ENCODE data around the gene ORMDL1.

ORMDL1 gene

DNA sequence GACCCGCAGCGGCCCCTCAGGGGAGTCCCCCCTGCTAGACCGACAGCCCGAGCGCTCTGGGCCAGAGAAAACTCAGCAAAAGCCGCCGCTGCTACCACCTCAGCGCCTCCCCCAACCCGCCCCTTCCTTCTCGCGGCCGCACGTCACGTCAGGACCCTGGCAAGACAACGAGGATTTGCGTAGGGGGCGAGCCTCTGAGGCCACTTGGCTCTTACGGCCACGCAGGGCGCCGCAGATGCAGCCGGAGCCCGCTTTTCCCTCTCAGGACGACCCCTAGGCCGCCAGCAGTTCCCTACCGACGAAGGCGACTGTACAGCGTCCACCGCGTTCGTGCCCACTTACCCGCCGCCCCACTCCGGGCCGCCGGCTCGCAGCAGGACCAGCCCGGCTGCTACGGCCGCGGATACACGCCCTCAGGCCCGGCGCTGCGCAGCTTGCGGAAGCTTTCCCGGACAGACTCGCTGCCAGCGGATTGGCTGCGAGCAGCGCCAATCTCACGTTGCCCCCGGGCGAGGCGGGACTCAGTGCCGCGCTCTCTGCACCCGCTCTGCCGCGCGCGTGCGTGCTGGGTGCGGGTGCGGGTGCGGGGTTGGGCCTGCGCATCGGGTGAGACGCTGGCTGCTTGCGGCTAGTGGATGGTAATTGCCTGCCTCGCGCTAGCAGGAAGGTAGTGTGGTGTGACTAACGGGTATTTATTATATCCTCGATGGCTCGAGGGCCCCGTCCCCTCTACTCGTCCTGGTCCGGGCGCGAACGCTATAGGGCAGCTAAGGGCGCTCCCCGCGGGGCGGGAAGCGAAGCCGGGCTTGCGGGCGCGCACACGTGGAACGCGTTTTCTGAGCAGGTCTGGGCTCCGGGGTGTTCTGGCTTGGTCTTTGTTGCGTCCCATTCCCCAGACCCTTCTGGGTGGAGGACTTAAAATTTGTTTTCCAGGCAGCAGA lies at the start of gene ORMDL1, which contains the start of gene PMS1:
Gene ORMDL1, minus strand, starts transcription at position 413 of the 941 bp plus-strand sequence. CDS start 1,744 bp downstream, outside the sequence.
Gene PMS1, plus strand, starts transcription at position 524 of the 941 bp plus-strand sequence. CDS start 7,360 bp downstream, outside the sequence.
- peak; percentile 99 for DNase-seq (ENCODE audit: low spot score)

- DNase-seq (ENCODE audit: low spot score), result no peak
Observed at GRCh38 chr2:189830510-189830909, 46.4 kb upstream of the ORMDL1 start.

DNA sequence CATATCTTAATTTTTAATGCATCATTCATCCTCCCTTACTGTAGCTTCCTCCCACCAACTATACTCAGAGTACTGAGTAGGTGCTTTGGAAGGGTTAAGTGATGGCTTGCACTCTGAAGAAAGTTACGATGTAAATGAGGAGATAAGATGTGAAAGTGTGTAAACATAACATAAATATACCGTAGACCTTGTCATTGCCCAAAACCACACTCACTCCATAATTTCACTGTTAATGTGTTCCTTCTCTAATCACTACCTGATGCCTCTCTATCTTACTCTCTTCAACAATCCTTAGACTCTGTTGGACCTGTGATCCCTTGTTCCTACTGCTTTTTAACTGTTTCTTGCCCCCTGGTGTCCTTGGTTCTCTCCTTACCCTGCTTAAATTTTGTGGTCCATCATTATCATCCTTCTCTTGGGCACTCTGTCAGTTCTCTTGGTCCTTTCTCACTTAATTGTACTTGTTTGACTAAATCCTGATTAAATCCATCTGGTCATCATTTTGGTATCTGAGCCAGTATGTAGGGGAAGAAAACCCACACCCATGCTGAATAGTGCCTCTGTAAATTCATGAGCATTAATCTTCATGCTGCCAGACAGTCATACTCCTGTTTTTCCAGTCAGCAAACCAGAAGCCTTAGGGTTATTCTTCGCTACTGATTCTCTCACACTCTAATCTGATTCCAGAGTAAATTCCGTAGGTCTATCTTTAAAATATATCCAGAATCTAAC lies 45.1 kb upstream of the ORMDL1 start:
- DNase-seq (ENCODE audit: low spot score), result peak; percentile 27

- DNase-seq (ENCODE audit: low spot score), result no peak
Observed at GRCh38 chr2:189826039-189826438, 41.9 kb upstream of the ORMDL1 start.

- DNase-seq (ENCODE audit: low spot score), result no peak
Observed at GRCh38 chr2:189824694-189825396, 40.7 kb upstream of the ORMDL1 start.

GRCh38 chr2:189821953-189822748 lies 38.0 kb upstream of the ORMDL1 start:
- peak; percentile 29 for DNase-seq (ENCODE audit: low spot score)

DNA sequence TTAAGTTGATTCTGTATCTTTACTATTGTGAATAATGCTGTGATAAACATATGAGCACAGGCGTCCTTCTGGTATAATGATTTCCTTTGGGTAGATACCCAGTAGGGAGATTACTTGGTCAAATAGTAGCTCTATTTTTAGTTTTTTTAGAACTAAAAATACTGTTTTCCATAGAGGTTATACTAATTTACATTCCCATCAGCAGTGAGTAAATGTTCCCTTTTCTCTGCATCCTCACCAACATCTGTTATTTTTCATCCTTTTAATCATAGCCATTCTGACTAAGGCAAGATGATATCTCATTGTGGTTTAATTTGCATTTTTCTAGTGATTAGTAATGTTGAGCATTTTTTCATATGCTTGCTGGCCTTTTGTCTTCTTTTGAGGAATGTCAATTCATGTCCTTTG lies 35.2 kb upstream of the ORMDL1 start:
- peak; percentile 24 for DNase-seq (ENCODE audit: low spot score)

- DNase-seq (ENCODE audit: low spot score), result no peak
Observed at GRCh38 chr2:189818249-189819038, 34.3 kb upstream of the ORMDL1 start.

- no peak for DNase-seq (ENCODE audit: low spot score)
Observed at GRCh38 chr2:189803431-189803830, 19.3 kb upstream of the ORMDL1 start.

DNA sequence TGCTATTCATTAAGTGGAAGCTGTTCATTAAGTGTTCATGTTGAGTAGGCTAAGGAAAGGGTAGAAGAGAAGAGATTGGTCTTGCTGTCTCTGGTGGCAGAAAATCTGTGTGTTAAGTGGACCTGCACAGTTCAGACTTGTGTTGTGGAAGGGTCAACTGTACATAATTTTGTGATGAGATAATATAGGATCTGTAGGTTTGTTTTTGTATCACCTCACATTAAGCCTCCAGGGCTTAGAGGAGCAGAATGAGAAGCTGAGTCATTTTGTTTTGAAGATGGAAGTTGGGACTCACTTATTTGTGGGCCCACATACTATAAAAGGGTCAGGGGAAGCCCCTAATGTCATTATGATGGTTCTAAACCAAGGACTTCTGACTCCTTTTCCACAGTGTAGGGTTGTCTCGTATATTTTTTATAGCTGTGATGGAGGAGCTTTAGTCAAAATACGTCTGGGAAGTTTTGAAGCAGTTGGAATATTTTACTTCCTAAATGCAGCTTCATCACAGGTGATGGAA lies 18.3 kb upstream of the ORMDL1 start:
- no peak for DNase-seq (ENCODE audit: low spot score)

- peak; percentile 74 for DNase-seq (ENCODE audit: low spot score)
Observed at GRCh38 chr2:189799531-189799930, 15.4 kb upstream of the ORMDL1 start.

GRCh38 chr2:189799030-189799331 lies 14.8 kb upstream of the ORMDL1 start:
- no peak for DNase-seq (ENCODE audit: low spot score)

DNA sequence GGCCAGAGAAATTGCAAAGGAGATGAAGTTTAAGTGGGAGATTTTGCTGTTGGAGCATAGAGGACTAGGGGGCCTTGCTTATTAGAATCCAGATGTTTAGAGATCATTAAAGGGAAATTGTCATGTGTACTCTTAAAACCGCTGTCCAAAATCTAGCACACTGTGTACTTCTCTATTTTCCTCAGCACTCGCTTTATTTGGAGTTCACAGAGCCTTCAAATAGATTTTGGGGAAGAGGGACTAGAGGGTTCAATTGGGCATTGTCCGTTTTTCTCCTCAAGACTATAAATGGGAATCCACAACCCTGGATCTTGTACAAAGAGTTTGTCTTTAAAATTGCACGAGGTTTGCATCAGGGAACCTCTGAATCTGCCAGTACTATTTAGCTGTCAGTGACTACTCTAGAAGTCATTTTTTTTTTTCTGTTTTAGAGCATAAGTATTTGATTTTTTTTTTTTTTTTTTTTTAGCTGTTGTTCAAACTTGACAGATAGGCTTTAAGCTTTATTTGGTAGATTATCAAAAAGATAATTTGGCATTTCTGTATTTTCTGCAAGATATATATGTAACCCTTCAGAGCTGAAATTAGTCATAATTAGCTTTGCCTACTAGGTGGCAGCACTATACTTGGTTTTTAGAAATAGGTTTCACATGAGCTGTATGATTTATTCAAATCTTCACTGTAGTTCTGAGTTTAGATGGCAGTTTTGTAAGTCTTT lies 14.3 kb upstream of the ORMDL1 start:
- peak; percentile 45 for DNase-seq (ENCODE audit: low spot score)

DNA sequence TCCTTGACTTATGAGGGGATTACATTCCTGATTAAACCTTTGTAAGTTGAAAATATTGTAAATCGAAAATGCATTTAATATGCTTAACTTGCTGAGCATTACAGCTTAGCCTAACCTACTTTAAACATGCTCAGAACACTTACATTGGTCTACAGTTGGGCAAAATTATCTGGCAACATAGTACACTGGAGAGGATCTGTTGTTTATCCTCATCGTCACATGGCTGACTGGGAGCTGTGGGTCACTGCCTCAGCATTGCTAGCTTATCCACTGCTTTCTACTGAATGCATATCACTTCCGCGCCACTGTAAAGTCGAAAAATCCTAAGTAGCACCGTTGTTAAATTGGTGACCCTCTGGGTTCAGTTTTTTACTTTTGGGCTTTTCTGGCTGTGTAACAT lies 13.8 kb upstream of the ORMDL1 start:
- DNase-seq (ENCODE audit: low spot score), result no peak

- no peak for DNase-seq (ENCODE audit: low spot score)
Observed at GRCh38 chr2:189794310-189794709, 10.2 kb upstream of the ORMDL1 start.

DNA sequence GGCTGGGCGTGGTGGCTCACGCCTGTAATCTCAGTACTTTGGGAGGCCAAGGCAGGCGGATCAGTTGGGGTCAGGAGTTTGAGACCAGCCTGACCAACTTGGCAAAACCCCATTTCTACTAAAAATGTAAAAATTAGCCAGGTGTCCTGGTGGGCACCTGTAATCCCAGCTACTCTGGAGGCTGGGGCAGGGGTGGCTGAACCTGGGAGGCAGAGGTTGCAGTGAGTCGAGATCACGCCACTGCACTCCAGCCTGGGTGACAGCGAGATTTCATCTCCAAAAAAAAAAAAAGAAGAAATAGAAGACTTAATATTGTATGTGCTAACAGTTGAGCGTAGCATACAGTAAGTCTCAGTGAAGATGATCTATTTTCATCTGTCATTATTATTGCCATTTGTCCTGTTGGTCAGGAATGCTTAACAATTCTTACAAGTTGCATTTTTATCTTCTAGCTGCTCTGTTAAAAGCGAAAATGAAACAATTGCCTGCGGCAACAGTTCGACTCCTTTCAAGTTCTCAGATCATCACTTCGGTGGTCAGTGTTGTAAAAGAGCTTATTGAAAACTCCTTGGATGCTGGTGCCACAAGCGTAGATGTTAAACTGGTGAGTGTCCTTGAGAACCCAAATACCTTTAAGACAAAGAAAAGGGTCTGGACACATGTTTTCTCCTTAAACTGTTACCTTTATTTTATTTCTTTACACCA lies 7.4 kb upstream of the ORMDL1 start:
- no peak for DNase-seq (ENCODE audit: low spot score)

DNA sequence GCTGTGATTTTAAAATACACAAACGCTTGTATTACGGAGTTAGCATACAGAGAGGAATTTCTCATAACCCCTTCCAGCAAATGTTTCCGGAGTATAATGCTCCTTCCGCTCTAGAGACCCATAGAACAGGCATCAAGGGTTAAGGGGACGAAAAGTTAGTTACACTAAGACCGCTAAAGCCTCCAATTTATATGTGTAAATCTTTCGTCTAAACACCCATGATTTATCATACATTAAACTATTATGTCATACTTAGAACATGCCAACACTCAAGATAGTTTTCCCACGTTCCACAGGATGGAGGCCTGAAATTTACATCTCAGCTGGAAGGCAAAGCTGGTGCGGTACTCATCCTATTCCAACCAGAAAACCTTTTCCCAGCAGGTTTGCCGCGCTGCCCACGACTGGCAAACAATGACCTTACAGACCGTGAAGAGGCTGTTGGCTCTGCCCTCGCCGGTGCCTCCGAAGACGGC lies 650 bp downstream of the ORMDL1 start:
- peak; percentile 18 for DNase-seq (ENCODE audit: low spot score)

DNA sequence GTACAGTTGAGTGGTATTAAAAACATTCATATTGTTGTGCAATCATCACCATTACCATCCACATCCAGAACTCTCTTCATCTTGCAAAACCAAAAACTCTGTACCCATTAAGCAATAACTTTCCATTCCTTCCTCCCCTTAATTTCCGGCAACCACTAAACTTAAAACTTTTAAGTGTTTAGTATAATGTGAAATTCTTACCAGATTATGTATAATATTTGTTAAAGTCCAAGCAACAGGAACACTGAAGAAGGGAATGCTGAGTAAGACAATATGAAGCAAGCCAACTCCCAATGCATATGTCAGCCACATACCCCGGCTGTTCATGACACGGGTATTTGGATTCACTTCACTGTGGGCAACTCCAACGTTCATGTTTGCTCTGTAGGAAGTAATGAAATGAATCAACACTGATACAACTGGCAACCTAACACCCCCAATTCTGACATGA lies 1.9 kb downstream of the ORMDL1 start:
- DNase-seq (ENCODE audit: low spot score), result no peak

- no peak for DNase-seq (ENCODE audit: low spot score)
Observed at GRCh38 chr2:189772212-189772611, 11.9 kb downstream of the ORMDL1 start.
